Ectodermal cell (in vitro differentiated cells): ENCODE measurements around the gene PAX2.

Experiments
- H3K27ac ChIP-seq: 2 replicates; pipeline ENCODE4 v1.7.0; 2013; ENCODE audit warnings: mild to moderate bottlenecking, low read depth, low read length; ENCODE audit not compliant: insufficient read depth, poor library complexity, severe bottlenecking
- H3K27me3 ChIP-seq: 2 replicates; pipeline ENCODE4 v1.7.0; 2013; ENCODE audit warnings: mild to moderate bottlenecking, low read length; ENCODE audit not compliant: insufficient read depth, control insufficient read depth, poor library complexity, severe bottlenecking
- H3K36me3 ChIP-seq: one replicate; pipeline ENCODE4 v1.7.0; 2013; ENCODE audit warnings: low read length; ENCODE audit not compliant: control insufficient read depth, insufficient read depth
- H3K4me1 ChIP-seq: one replicate; pipeline ENCODE4 v1.7.0; 2013; ENCODE audit warnings: low read length; ENCODE audit not compliant: control insufficient read depth, insufficient read depth
- H3K4me3 ChIP-seq: 2 replicates; pipeline ENCODE4 v1.7.0; 2013; ENCODE audit warnings: low read depth, low read length, control low read depth; ENCODE audit not compliant: insufficient read depth
- H3K9me3 ChIP-seq: 2 replicates; pipeline ENCODE4 v1.7.0; 2013; ENCODE audit warnings: mild to moderate bottlenecking, low read length, moderate library complexity; ENCODE audit not compliant: control insufficient read depth
- WGBS, 2 experiments: methylation state at CpG; one replicate each; pipeline ENCODE4 v1.1.7; 2013; ENCODE audit warnings: missing lambda C conversion rate in 2 of 2; 5-methylcytosine and 5-hydroxymethylcytosine counted together

The PAX2 gene

DNA sequence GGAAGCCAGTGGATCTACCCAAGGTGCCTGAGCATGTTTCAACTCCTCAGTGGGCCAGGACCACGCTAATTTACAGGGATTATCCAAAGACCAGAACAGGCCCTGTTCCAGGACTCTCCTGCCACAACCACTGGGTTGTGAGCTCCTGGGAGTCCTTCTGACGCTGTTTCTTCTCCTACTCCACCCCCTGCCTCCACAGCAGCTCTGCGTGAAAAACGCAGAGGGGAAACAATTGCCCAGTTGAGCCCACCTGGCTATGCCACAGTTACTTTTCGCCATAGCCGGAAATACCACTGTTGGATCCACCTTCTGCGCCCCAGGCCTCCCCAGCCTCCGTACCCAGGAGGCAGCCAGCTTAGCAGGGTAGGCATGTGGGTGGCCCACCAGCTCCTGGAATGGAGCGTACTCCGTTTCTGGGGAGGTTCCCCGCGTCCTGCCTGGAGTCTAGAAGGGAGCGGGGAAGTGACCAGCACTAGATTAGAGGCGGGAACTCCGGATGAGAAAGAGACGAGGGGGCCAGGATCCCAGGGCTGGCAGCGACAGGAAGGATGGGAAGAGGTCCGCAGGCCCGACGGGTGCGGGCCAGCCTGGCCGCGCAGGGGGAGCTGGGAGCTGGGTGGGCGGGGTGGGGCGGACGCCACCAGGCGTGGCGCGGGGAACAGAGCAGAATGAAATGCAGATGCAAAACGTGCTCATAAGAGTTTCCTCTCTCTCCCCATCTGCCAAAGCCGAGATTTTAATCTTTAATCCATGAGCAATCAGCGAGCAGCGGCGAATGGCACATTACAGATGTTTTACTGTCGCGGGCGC is 32.1 kb upstream of the PAX2 start:
- Histone ChIP-seq H3K4me3 (peak overlapping the region; percentile 7), H3K27ac (no peak overlapping the region), H3K4me1 (peaks cover 32% of the 10 kb centered on the region), H3K36me3 (no peaks in the 10 kb centered on the region), H3K27me3 (peaks cover 100% of the 10 kb centered on the region), H3K9me3 (no peaks in the 10 kb centered on the region)
- 7 to 9% methylated on average over 37 of the region's 37 CpGs for WGBS, 2 experiments

DNA sequence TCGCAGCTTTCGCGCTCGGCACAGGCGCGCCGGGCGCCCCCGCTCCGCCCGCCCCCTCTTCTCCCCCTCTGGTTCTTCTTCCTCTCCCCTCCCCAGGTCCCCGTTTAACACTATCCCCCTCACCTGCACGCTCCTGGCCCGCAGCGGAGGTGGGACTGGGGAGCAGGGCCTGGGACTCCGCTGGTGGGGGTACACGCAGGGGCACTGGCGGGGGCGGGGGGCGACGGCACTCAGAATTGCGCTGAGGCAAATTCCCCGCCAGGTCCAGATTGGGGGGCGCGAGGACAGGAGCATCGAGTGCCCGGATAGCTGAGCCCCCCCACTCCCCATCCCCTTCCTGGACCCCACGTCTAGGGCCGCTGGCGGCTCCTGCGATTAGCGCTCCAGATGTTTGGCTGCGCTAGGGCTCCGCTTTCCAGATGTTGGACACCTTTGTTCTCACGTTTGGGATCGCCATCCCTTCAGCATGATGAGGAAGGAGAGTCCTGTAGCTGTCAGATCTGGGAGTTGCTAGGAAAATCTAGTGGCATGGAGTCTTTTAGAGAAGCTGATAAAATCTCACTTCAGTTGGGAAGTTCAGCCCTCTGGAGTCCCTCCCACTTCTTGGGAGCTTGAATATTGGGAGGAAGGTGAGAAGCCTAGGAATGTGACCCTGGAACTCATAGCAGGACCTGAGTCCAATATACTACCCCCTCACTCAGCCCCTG is 31.4 kb upstream of the PAX2 start:
- Histone ChIP-seq H3K27me3 (peaks cover 100% of the 10 kb centered on the region), H3K9me3 (no peaks in the 10 kb centered on the region), H3K4me3 (peak overlapping the region; percentile 7), H3K4me1 (peaks cover 32% of the 10 kb centered on the region), H3K27ac (no peak overlapping the region), H3K36me3 (no peaks in the 10 kb centered on the region)
- 3 to 4% methylated on average over 34 to 36 of the region's 36 CpGs for WGBS, 2 experiments

DNA sequence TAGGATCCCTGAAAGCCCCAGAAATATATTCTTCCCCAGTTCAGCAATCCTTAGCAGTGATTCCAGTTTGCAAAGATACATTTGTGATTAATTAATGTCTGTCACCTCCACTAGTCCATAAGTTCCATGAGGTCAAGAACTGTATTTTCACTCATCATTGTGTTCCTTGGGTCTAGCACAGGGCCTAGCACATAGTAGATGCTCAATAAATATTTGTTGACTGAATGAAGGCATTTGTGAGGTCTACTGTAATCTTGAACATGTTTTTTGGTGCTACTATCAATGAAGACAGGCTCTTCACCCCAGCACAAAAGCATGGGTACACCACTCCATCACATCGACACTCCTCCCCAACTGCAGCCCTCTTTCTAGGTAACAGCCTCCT is 30.8 kb upstream of the PAX2 start:
- Histone ChIP-seq H3K27ac (no peak overlapping the region), H3K27me3 (peaks cover 100% of the 10 kb centered on the region), H3K36me3 (no peaks in the 10 kb centered on the region), H3K4me3 (no peak overlapping the region), H3K4me1 (peaks cover 27% of the 10 kb centered on the region), H3K9me3 (no peaks in the 10 kb centered on the region)
- WGBS, 2 experiments, result 75 to 85% methylated on average over 1 of the region's 1 CpG

DNA sequence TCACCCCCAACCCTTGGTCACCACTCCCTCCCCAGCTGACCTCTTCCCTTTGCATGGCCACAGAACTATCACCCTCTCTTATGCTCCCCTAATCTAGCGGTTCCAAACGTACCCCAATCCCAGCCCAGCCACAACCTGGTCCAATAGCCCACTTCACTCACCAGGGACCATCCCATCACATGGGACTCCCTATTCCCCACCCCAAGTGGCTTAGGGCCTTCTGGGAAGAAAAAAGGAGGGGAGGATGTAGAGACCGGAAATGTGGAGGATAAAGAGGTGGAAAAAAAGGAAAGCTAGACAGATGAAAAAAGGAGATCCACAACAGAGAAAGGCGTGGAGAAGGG is 30.3 kb upstream of the PAX2 start:
- peak overlapping the region; percentile 25 for H3K4me3 ChIP-seq
- H3K36me3 ChIP-seq, result no peaks in the 10 kb centered on the region
- no peaks in the 10 kb centered on the region for H3K9me3 ChIP-seq
- WGBS, 2 experiments, result 37 to 42% methylated on average over 4 of the region's 4 CpGs
- peaks cover 100% of the 10 kb centered on the region for H3K27me3 ChIP-seq
- H3K27ac ChIP-seq, result no peak overlapping the region
- peaks cover 22% of the 10 kb centered on the region for H3K4me1 ChIP-seq

DNA sequence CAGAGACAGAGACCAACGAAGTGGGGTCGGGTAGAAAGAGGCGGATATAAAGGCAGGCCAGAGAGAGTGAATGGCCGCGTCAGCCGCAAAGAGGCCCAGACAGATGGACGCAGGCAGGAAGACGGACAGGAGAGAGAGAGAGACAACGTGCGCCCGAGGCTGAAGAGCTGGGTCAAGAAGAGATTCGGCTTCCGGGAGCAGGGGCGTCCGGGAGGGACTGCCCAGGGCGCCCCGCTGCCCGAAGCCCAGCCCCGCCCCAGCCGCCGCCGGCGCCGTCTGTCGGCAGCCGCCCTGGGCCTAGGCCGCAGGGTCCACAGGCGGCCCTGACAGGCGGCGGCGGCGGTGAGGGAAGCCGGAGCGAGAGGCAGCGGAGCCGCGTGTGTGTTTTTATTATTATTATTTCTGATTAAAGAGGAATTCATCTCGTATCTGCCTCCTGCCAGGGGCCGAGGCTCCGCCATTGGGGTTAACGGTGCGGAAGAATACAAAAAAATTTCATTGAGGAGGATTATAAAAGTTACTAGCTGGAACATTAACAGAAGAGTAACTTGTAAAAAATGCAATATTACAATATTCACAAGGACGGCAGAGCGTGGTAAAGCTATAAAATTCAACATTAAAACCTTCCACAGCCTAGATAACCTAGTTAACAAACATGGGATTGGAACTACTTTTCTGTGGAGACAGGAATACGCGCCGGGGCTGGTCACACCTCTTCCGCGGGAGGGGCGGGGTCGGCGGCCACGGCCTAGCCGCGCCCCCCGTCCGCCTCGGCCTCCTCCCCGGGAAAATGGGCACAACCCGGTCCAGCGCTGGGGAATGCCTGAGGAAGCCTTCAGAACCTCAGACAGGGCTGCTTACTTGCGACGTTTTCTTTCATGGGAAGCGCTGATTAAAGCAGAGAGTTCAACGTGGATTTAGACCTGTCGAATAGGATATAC is 29.7 kb upstream of the PAX2 start:
- no peak overlapping the region for H3K27ac ChIP-seq
- peaks cover 100% of the 10 kb centered on the region for H3K27me3 ChIP-seq
- H3K36me3 ChIP-seq, result no peaks in the 10 kb centered on the region
- WGBS, 2 experiments, result 4% methylated on average over 61 to 66 of the region's 66 CpGs
- peaks cover 15% of the 10 kb centered on the region for H3K4me1 ChIP-seq
- H3K4me3 ChIP-seq, result peak overlapping the region; percentile 25
- H3K9me3 ChIP-seq, result no peaks in the 10 kb centered on the region

DNA sequence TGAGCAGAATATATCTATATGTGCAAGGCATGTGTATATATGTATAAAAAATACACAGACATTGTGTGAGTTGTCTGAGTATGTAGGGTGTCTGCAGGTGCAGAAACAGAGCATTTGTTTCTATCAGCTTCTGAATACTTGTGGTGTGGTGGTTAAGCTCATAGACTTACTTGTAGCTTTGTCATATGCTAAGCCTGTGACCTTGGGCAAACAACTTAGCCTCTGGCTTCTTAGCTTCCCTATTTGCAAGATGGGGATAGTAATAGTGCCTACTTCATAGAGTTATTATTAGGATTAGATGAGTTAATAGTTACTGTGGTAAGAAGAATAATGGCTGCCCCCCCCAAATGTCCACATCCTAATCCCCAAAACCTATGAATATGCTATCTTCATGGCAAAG is 28.2 kb upstream of the PAX2 start:
- Histone ChIP-seq H3K9me3 (no peaks in the 10 kb centered on the region), H3K27me3 (peaks cover 100% of the 10 kb centered on the region)

DNA sequence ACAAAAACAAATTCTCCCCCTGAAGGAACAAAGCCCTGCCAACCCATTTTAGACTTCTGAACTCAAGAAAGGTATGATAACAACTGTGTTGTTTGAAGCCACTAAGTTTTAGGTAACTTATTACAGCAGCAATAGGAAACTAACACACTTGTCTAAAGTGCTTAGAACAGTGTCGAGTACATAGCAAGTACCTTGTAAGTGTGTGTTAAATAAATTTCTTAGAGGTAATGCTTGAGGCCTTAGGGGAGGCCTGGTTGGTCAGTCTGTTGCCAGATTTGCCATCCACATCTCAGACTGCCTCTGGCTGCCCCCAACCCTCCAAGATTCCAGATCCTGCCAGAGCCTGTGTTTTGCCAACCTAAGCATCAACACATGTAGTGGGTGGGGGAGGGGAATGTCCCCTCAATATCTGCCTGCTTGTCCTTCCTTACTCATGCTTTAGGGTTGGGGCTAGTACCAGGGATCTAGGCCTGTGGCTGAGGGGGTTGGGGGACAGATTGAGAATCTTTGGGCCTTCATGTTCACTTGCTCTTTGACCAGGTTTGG is 27.1 kb upstream of the PAX2 start:
- Histone ChIP-seq H3K4me1 (peaks cover 7% of the 10 kb centered on the region), H3K27me3 (peaks cover 100% of the 10 kb centered on the region), H3K27ac (no peak overlapping the region), H3K36me3 (no peaks in the 10 kb centered on the region), H3K9me3 (no peaks in the 10 kb centered on the region), H3K4me3 (no peak overlapping the region)
- WGBS, 2 experiments, result 92% methylated on average over 1 of the region's 1 CpG

More for the DNA sequence above, 28.2 kb upstream of the PAX2 start:
- Histone ChIP-seq H3K4me3 (no peak overlapping the region), H3K36me3 (no peaks in the 10 kb centered on the region), H3K27ac (no peak overlapping the region), H3K4me1 (peaks cover 10% of the 10 kb centered on the region)

DNA sequence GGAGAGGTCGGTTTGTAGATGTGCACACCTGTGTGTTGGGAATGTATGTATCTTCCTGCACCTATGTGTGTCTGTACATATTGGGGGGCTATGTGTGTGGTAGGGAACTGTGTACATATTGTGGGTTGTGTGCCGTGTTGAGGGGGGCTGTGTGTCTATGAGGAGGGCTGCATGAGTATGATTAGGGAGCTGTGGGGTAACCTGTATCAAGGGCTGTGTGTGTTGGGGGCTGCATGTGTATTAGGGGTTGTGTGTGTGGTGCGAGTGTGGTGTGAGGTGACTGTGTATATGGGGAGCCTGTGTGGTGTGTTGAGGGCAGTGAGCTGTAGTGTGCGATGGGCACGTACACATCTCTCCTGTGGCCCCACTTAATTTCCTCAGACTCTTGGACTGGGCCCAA is 22.2 kb upstream of the PAX2 start:
- Histone ChIP-seq H3K27me3 (peaks cover 100% of the 10 kb centered on the region), H3K27ac (no peak overlapping the region), H3K9me3 (no peaks in the 10 kb centered on the region), H3K36me3 (no peaks in the 10 kb centered on the region), H3K4me1 (peaks cover 8% of the 10 kb centered on the region), H3K4me3 (no peak overlapping the region)
- WGBS, 2 experiments, result 76 to 77% methylated on average over 5 of the region's 5 CpGs

DNA sequence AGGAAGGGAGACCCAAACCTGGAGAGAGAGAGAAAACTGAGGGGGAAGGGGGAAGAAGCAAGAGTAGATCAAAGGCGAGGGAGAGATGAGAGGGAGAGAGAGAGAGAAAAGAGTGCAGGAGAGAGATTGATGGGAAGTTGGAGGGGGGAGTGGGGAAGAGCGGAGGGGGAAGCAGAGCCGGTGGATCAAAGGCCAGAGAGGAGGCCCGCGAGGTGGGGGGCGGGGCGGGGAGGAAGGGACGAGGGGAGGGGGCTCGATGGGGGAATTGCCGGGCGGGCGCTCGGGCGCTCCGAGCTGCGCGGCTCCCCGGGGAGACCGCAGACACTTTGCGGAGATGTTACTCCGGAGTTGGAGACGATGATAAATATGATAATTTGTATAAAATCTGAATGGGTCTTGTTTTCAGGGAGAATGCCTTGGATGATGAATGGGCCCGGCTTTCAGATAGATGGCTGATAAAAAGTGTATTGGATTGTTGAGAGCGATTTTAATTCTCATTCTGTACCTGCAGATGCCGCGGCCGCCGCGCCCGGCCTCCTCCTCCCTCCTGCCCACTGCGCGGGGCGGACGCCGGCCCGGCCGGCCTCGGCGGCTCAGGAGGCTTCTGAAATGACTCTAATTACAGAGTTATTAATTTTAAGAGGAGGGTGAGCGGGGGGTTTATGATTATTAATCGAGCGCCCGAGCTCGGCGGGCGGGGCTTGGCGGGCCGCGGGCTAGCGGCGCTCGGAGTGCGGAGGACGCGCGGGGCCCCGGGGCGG is 21.4 kb upstream of the PAX2 start:
- Histone ChIP-seq H3K9me3 (no peaks in the 10 kb centered on the region), H3K27me3 (peaks cover 100% of the 10 kb centered on the region), H3K36me3 (no peaks in the 10 kb centered on the region), H3K4me3 (peak overlapping the region; percentile 29), H3K4me1 (peaks cover 8% of the 10 kb centered on the region), H3K27ac (no peak overlapping the region)
- WGBS, 2 experiments, result 1% methylated on average over 52 to 58 of the region's 58 CpGs
